NOMO-1 treated with DMSO at 0.1 percent for 48 hours (cell line): Measurements from ENCODE around the gene DENND2A.
"Not testable (repeated sequence)": the region's sequence is repeated elsewhere in the genome, so short reads cannot be mapped to it uniquely, and the experiment has no call there.

Source experiments
- DNase-seq: peaks from one replicate; lab custom pipeline; 2025; ENCODE audit not compliant: unreplicated experiment; lab: John Stamatoyannopoulos, UW

The DENND2A gene

GRCh38 chr7:140673063-140673773 is 32.6 kb upstream of the DENND2A start:
- no peak for DNase-seq

GRCh38 chr7:140672382-140673062 is 31.9 kb upstream of the DENND2A start, which contains the start of gene ADCK2:
Gene ADCK2 (plus strand): TSS chr7:140672945. CDS start chr7:140673331, 386 bp downstream.
- DNase-seq = no peak

- peak; percentile 30 for DNase-seq
Observed at GRCh38 chr7:140671966-140672365, 31.4 kb upstream of the DENND2A start.

GRCh38 chr7:140670343-140670935 is 29.8 kb upstream of the DENND2A start:
- DNase-seq = no peak

- DNase-seq = not testable (repeated sequence)
Observed at GRCh38 chr7:140669862-140670261, 29.2 kb upstream of the DENND2A start.

- peak; percentile 10 for DNase-seq
Observed at GRCh38 chr7:140669352-140669751, 28.7 kb upstream of the DENND2A start.

- DNase-seq = no peak
Observed at GRCh38 chr7:140668641-140669040, 28.0 kb upstream of the DENND2A start.

GRCh38 chr7:140667476-140667875 is 26.9 kb upstream of the DENND2A start:
- DNase-seq = no peak

- DNase-seq = not testable (repeated sequence)
Observed at GRCh38 chr7:140662938-140663337, 22.3 kb upstream of the DENND2A start.

- DNase-seq = no peak
Observed at GRCh38 chr7:140661124-140661523, 20.5 kb upstream of the DENND2A start.

GRCh38 chr7:140659856-140660255 is 19.2 kb upstream of the DENND2A start:
- no peak for DNase-seq

- DNase-seq = no peak
Observed at GRCh38 chr7:140657891-140658290, 17.3 kb upstream of the DENND2A start.

GRCh38 chr7:140656548-140657515 is 16.2 kb upstream of the DENND2A start:
- DNase-seq = peak; percentile 85

GRCh38 chr7:140655511-140656408 is 15.1 kb upstream of the DENND2A start:
- no peak for DNase-seq

- DNase-seq = no peak
Observed at GRCh38 chr7:140654661-140655060, 14.0 kb upstream of the DENND2A start.

- no peak for DNase-seq
Observed at GRCh38 chr7:140654109-140654387, 13.4 kb upstream of the DENND2A start.

- DNase-seq = no peak
Observed at GRCh38 chr7:140653319-140654108, 12.9 kb upstream of the DENND2A start.

- no peak for DNase-seq
Observed at GRCh38 chr7:140650367-140650766, 9.8 kb upstream of the DENND2A start.

GRCh38 chr7:140649556-140650205 is 9.1 kb upstream of the DENND2A start:
- DNase-seq = no peak
